Activated CD4-positive, CD25-positive, alpha-beta regulatory T cell treated with anti-CD3 and anti-CD28 coated beads, Interleukin-2, amount 50 U/mL, for 24 hours (primary cell): ENCODE results near the gene PMPCA.

Experiments used
- ATAC-seq, 2 donors: fragments of 150-1000 bp; cut with Tn5 transposase; one replicate each; pipeline ENCODE4 v1.10.0; 2021; ENCODE audit warnings: mild to moderate bottlenecking in 1 of 2, moderate library complexity in 1 of 2

Gene PMPCA

GRCh38 chr9:136410500-136411287, at the start of gene PMPCA, which contains the start of gene ENTR1:
TSS of gene PMPCA (plus strand) at chr9:136410658. CDS start at chr9:136410669, 11 bp downstream.
TSS of gene ENTR1 (minus strand) at chr9:136410614. CDS start at chr9:136410397, 217 bp downstream.
- peak; percentile 85 to 89 for ATAC-seq

- no peak for ATAC-seq
Measured at GRCh38 chr9:136361047-136361753, 49.3 kb upstream of the PMPCA start.

- no peak for ATAC-seq
Measured at GRCh38 chr9:136361754-136362449, 48.6 kb upstream of the PMPCA start.

GRCh38 chr9:136362450-136362784, 48.0 kb upstream of the PMPCA start:
- ATAC-seq = no peak

- peak; percentile 85 to 89 for ATAC-seq
Measured at GRCh38 chr9:136363106-136363948, 47.1 kb upstream of the PMPCA start, which contains the start of gene DNLZ. TSS of gene DNLZ (minus strand) at chr9:136363744. CDS start at chr9:136363714, 30 bp downstream.

GRCh38 chr9:136363949-136364748, 46.3 kb upstream of the PMPCA start:
- no peak for ATAC-seq

- no peak for ATAC-seq
Measured at GRCh38 chr9:136364942-136365774, 45.3 kb upstream of the PMPCA start.

- ATAC-seq = no peak
Measured at GRCh38 chr9:136365775-136366222, 44.7 kb upstream of the PMPCA start.

- no peak for ATAC-seq
Measured at GRCh38 chr9:136366826-136367225, 43.6 kb upstream of the PMPCA start.

GRCh38 chr9:136367296-136368145, 42.9 kb upstream of the PMPCA start:
- ATAC-seq = no peak

GRCh38 chr9:136368190-136368589, 42.3 kb upstream of the PMPCA start:
- ATAC-seq = no peak

- no peak for ATAC-seq
Measured at GRCh38 chr9:136370037-136370436, 40.4 kb upstream of the PMPCA start.

GRCh38 chr9:136370687-136371532, 39.5 kb upstream of the PMPCA start:
- no peak for ATAC-seq

- ATAC-seq = no peak
Measured at GRCh38 chr9:136371533-136371880, 39.0 kb upstream of the PMPCA start.

- ATAC-seq = no peak
Measured at GRCh38 chr9:136372006-136372405, 38.5 kb upstream of the PMPCA start.

- peak in 1 of 2 donors; percentile 16 for ATAC-seq
Measured at GRCh38 chr9:136372561-136373299, 37.7 kb upstream of the PMPCA start.

GRCh38 chr9:136373300-136374182, 36.9 kb upstream of the PMPCA start, which contains the start of gene CARD9:
TSS of gene CARD9 (minus strand) at chr9:136373669. CDS start at chr9:136372078, 1,591 bp downstream.
- ATAC-seq = peak in 1 of 2 donors; percentile 42
